GM21367 (cell line): Measurements from ENCODE around the gene RTEL1.

Experiments used
- ATAC-seq: cut with Tn5 transposase; IDR thresholded peaks from one replicate; pipeline ENCODE4 v1.9.1; 2021; ENCODE audit not compliant: unreplicated experiment

Gene RTEL1

GRCh38 chr20:63687419-63688178 is 29.5 kb downstream of the RTEL1 start:
- no peak for ATAC-seq

- ATAC-seq, result no peak
These were observed 30.3 kb downstream of the RTEL1 start for GRCh38 chr20:63688228-63689045.

- no peak for ATAC-seq
These were observed 31.2 kb downstream of the RTEL1 start for GRCh38 chr20:63689046-63690002.

GRCh38 chr20:63690003-63690897 is 32.1 kb downstream of the RTEL1 start:
- no peak for ATAC-seq

- no peak for ATAC-seq
These were observed 33.0 kb downstream of the RTEL1 start for GRCh38 chr20:63690898-63691710.

- no peak for ATAC-seq
These were observed 33.8 kb downstream of the RTEL1 start for GRCh38 chr20:63691711-63692435.

GRCh38 chr20:63692436-63693082 is 34.4 kb downstream of the RTEL1 start:
- ATAC-seq, result no peak

- ATAC-seq, result no peak
These were observed 35.1 kb downstream of the RTEL1 start for GRCh38 chr20:63693083-63693732.

GRCh38 chr20:63693733-63694583 is 35.8 kb downstream of the RTEL1 start:
- ATAC-seq, result no peak

GRCh38 chr20:63694584-63695423 is 36.7 kb downstream of the RTEL1 start:
- no peak for ATAC-seq

GRCh38 chr20:63695424-63696305 is 37.6 kb downstream of the RTEL1 start:
- no peak for ATAC-seq

- ATAC-seq, result no peak
These were observed 38.2 kb downstream of the RTEL1 start for GRCh38 chr20:63696306-63696627.

GRCh38 chr20:63696628-63697356 is 38.7 kb downstream of the RTEL1 start, which contains the start of gene TNFRSF6B:
Gene TNFRSF6B, plus strand, starts transcription at chr20:63696652. Its CDS starts 116 bp downstream, at chr20:63696768.
- ATAC-seq, result no peak

GRCh38 chr20:63697357-63697867 is 39.3 kb downstream of the RTEL1 start:
- ATAC-seq, result no peak
